ENCODE data around the gene S100A11.

Gene S100A11

GRCh38 chr1:151985768-151986167 is 51.0 kb downstream of the S100A11 start:
- DNase-seq, result no peak

GRCh38 chr1:151985270-151985669 is 51.5 kb downstream of the S100A11 start:
- no peak for DNase-seq

- DNase-seq, result no peak
Observed at GRCh38 chr1:151984313-151984956, 52.4 kb downstream of the S100A11 start.

All from amygdala (tissue), 56 donors.